HG03457 (cell line): ENCODE measurements around the gene CMA1.
"Not testable (repeated sequence)": the region's sequence is repeated elsewhere in the genome, so short reads cannot be mapped to it uniquely, and the experiment has no call there.

ENCODE experiments used
- ATAC-seq: cut with Tn5 transposase; IDR thresholded peaks from one replicate; pipeline ENCODE4 v1.9.1; 2021; ENCODE audit warnings: moderate number of reproducible peaks; ENCODE audit not compliant: unreplicated experiment

CMA1 gene

DNA sequence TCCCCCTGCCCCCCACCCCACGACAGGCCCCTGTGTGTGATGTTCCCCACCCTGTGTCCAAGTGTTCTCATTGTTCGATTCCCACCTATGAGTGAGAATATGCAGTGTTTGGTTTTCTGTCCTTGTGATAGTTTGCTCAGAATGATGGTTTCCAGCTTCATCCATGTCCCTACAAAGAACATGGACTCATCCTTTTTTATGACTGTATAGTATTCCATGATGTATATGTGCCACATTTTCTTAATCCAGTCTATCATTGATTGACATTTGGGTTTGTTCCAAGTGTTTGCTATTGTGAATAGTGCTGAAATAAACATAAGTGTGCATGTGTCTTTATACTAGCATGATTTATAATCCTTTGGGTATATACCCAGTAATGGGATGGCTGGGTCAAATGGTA, 37.6 kb downstream of the CMA1 start:
- ATAC-seq = not testable (repeated sequence)

DNA sequence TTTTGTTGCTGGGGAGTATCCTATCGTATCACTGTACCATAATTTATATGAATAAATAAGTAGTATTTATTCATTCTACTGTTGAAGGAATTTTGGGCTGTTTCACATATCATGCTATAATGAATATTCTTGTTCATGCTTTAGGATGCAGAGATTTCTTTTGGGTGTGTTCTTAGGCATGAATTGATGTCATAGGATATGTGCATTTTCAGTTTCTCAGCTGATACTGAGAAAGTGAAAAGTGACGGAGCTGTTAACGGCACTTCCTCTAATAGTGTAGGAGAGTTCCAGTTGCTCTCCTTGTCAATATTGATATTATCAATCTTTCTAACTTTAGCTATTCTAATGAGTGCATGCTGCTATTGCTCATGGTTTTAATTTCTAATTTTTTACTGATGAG, 42.3 kb downstream of the CMA1 start:
- no peak for ATAC-seq

DNA sequence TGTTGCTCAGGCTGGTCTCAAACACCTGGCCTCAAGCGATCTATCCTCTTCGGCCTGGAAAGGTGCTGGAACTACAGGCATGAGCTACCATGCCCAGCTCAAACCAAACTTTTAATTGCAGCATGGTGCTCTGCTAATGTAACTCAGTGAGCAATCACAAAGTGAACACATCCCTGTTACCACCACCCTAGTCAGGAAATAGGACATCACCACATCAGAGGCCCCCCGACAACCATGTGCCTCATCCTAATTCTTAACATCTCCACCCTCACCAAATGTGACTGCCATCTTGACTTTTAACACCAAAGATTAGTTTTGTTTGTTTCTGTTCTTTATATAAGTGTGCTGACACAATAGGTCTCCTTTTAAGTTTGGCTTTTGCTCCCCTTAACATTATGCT, 42.7 kb downstream of the CMA1 start:
- ATAC-seq = no peak

DNA sequence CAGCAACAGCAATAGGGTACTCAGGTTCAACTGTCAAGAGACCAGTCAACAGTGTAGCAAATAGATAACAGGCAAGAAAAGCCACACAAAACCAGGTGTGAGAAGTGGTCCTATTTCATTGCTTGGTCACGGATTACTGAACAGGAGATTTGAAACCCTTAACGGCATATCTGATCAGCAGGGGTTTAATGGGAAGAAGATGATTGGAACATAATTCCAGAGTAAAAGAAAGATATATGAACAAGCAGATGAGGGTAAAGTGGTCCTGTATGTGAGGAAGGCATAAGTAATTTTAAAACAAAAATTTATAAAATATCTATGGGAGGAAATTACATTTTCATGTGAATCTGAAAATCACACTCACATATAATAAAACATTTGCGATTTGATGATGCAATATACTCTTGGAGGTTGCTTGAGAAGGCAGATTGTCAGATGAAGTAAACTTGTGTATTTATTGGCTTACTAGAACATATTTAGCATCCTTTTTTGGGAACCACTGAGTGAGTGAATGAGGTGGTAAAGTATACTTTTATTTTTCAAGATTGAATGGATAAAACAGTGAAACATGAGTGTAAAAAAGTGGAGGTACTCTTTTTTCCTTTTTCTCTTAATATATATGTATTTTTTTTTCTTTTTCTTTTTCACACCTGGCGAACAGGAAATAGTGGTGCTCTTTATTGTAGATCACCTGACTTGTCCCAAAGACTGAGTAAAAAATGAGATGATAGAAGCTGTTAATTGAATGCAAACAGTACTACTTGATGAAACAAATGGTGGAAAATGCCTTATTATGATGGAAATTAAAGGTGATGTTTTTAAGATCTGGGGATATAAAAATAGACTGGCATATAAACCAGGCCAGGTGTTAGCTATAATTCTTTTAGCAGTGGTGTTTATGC, 43.9 kb downstream of the CMA1 start:
- ATAC-seq = no peak

DNA sequence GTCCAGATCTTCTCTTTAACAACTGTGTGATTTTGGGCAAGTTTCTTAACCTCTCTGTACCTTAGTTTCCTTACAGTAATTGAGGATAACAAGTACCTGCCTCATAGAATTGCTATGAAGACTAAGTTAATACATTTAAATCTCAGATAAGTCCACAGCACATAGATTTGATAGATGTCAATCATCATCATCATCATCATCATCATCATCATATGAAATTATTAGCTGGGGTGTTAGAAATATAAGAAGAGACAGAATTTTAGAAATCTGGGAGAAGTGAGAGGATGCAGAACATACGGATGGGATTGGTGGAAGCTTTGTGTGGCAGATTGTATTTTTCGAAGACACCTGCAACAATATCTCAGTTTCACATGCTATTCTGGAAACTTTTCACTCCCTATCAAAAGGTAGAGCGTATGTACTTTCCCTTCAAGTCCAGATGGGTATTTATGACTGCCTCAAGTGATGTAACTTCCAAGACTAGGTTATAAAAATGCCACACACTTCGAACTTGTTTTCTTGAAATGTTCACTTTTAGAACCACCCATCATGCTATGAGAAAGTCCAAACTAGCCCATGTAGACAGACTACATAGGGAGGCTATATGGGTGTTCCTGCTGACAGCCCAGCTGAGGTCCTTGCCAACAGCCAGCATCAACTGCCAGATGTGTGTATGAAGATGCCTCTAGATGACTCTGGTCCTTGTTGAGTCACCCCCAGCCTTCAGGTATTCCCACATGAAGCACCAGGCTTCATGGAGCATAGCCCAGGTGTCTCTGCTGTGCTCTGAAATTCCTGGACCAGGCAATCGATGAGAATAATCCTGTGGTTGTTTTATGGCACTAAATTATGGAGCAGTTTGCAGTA, 44.8 kb downstream of the CMA1 start:
- ATAC-seq = no peak

DNA sequence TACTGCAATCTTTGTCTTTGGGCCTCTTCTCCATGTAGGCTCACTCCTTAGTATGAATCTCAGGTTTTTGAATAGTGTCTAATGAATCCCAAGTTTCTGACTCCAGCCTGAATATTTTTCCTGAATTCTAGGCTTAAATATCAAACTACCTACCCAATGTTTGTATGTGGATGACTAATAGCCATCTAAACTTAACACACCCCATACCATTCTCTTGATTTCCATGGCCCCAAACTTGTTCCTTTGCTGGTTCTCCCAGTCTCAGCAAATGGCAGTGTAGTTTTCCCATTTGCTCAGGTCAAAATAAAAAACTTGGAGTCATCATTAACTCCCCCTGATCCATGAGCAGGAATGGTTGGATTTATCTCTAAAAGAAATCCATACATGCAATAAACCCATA, 46.7 kb downstream of the CMA1 start:
- ATAC-seq = no peak

DNA sequence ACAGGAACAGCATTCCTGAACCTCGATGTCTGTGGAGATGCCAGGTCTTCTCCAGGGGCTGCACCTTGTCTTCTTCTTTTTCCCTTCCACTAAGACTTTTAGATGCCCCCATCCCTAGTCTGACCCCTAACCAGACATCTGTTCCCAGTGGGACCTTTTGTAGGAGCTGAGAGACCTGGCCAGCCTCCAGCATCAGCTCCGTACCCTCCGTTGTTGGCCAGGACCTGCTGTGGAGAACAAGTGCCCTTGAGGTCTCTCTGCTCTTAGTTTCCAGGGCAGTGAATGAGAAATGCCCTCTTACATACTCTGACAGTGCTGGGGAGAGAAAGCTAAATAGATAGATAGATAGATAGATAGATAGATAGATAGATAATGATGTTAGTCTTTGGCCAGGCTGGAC, 48.7 kb downstream of the CMA1 start:
- no peak for ATAC-seq

DNA sequence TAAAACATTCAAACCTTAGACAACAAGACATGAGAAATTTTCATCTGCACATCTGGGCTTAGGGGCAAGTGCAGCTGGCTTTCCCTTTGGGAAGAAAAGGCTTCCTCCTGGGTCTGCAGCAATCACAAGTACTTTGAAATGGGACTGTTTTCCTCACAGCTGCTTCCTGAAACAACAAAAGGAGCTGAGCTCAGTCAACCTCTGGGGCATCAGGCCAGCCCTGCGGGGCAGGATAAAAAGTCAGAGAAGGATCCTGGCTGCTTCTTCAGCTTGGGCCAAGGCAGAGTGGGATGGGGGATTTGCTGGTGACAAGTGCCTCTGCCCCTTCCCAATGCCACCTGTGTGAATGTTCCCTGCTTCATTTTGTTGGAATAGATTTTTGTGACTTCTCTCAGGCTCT, 49.3 kb downstream of the CMA1 start:
- no peak for ATAC-seq

DNA sequence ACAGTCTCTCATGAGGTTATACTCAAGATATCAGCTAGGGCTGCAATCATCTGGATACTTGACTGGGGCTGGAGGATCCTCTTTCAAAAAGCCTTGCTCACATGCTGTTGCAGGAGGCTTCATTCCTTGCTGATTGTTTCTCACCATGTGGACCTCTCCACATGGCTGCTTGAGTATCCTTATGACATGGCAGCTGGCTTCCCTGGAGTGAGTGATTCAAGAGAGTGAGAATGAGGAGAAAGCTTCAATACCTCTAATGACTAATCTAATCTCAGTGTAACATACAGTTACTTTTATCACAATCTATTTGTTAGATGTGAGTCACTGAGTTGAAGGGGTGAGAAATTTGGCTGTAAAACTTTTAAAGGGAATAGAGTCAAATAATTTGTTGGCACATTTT, 51.1 kb downstream of the CMA1 start:
- ATAC-seq = no peak
